Colon (tissue), 2 donors: ENCODE data around the gene ITPA.

ENCODE experiments used
- FAIRE-seq: peaks from 2 replicates; lab custom pipeline; 2012; peaks lifted over from hg19 to GRCh38; lab: Jason Lieb, UNC
- donor health status: control.
- donor health status: control.

ITPA gene

DNA sequence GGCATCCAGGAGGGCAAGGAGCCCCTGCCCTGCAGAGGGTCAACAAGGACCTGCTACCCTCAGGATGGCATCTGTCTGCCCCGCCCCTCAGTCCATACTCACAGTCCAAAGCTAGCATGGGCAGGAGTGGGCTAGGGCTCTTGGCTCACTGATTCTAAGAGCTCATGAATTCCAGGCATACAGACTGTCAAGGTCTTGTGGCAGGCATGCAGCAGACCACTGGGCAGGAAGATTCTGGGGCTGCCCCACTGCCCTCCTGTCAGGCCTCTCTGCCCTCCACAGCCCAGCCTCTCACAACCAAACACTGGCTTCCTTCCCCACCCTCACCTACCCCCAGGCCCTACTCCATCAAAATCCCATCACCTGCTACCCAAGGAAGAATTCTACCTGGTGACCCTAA lies 35.3 kb downstream of the ITPA start:
- no peak for FAIRE-seq

DNA sequence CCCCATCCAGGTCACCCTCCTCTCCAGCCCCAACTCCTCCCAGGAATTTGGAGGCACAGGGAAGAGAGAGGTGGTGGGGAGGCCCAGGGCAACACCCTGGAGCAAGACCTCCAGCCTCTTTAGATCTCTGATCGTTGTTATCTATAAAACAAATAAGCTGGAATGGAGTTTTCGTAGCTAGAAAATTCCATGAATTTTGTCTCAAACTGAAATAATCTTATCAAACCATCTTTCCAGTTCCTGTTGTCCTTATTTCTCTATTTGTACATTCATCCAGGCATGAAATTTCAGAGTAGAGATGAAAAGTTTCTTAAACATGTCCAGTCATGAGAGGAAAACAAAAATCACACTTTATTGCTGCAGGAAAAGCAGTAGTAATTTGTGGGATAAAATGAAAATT lies 35.9 kb downstream of the ITPA start:
- no peak for FAIRE-seq

DNA sequence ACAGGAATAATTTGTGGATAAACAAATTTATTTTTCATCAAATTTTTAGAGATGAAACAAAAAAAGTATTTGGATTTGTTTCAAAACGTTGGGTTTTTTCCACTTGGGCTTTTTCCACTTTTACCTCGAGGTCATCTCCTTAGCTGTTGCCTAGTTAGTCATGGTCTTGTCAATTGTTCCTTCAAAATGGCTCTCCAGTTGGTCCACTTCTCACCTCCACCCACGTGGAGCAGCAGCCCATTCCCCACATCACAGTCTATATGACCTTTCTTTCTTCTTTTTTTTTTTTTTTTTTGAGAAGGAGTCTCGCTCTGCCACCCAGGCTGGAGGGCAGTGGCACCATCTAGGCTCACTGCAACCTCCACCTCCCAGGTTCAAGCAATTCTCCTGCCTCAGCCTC lies 36.4 kb downstream of the ITPA start:
- no peak for FAIRE-seq

- no peak for FAIRE-seq
Observed at GRCh38 chr20:3246682-3247081, 37.4 kb downstream of the ITPA start.

GRCh38 chr20:3247638-3248037 lies 38.3 kb downstream of the ITPA start:
- FAIRE-seq: no peak

DNA sequence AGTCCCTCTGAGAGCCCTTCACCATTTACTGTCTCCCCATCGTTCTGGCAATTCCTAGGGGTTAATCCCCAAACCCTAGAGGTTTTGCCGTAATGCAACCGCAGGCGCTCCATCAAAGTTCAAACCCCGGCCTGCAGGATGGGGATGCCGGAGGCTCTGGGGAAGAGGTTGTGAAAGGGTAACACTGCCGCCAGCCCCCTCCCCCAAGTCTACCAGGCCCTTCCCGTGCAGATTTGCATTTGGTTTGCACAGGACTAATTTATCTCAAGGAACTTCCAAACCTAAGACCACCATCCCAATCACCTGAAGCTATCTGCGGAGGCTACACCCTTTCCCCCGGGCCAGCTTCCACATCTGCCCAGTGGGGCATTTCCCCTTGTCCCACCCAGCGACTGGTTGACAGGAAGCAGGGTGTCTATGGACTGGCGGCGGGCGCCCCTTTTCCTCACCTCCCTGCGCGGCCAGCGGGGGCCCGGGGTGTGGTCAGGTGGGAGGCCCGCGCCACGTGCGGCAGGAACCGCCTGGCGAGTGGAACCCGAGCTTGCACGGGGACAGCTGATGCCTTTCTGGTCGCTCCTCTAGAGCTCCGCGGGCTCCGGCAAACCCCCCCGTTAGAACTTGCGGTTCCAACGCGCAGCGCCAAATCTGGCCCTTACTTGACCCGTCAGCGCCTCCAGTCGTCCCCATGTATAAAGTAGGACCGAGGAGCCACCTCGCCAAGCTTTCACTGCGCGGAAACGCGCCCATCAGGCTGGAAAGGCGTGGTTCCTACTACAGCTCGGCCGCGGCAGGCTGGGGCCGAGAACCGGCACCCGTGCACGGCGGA lies 39.1 kb downstream of the ITPA start:
- FAIRE-seq: no peak

- no peak for FAIRE-seq
Observed at GRCh38 chr20:3248993-3249347, 39.7 kb downstream of the ITPA start.

GRCh38 chr20:3250091-3250504 lies 40.8 kb downstream of the ITPA start:
- FAIRE-seq: no peak

GRCh38 chr20:3251806-3252205 lies 42.5 kb downstream of the ITPA start:
- FAIRE-seq: no peak

GRCh38 chr20:3255728-3256127 lies 46.4 kb downstream of the ITPA start:
- no peak for FAIRE-seq

DNA sequence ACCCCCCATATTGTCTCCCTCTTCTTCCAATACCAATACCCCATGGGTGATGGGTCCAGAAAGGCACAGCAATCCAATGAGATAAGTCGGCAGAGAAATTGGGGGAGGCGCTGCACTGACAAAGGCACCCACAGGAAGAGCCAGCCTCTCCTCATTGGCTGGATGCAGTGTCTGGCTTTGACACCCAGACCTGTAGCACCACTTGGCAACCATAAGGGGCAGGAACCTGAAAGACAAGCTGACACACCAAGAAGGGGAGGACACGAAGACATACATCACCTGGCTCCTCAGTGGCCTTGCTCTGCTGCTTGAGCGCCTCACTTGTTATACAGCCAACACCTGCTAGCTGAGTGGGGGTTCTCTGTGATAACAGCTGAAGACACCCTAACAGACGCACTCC lies 49.1 kb downstream of the ITPA start:
- FAIRE-seq: no peak

- no peak for FAIRE-seq
Observed at GRCh38 chr20:3262566-3262965, 53.3 kb downstream of the ITPA start.

DNA sequence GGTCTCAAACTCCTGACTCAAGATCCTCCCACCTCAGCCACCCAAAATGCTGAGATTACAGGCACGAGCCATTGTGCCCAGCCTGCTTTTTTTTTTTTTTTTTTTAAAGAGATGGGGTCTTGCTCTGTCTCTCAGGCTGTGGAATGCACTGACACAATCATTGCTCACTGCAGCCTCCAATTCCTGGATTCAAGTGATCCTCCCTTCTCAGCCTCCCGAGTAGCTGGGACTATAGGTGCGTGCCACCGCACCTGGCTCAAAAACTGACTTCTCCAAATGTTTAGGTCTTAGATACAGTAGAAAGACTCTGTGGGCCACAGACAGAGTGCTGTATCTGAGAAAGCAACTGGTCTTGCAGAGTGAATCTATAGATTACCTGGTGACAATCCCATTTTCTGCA lies 60.8 kb downstream of the ITPA start:
- FAIRE-seq: no peak

GRCh38 chr20:3273371-3273770 lies 64.1 kb downstream of the ITPA start:
- no peak for FAIRE-seq
